Activated CD4-positive, alpha-beta T cell treated with anti-CD3 and anti-CD28 coated beads for 48 hours (primary cell): ENCODE results near the gene SLC19A1.
"Not testable (repeated sequence)": the region's sequence is repeated elsewhere in the genome, so short reads cannot be mapped to it uniquely, and the experiment has no call there.

Source experiments
- DNase-seq: peaks from one replicate; pipeline ENCODE4 v3.0.0-alpha.2; 2020

Gene SLC19A1

DNA sequence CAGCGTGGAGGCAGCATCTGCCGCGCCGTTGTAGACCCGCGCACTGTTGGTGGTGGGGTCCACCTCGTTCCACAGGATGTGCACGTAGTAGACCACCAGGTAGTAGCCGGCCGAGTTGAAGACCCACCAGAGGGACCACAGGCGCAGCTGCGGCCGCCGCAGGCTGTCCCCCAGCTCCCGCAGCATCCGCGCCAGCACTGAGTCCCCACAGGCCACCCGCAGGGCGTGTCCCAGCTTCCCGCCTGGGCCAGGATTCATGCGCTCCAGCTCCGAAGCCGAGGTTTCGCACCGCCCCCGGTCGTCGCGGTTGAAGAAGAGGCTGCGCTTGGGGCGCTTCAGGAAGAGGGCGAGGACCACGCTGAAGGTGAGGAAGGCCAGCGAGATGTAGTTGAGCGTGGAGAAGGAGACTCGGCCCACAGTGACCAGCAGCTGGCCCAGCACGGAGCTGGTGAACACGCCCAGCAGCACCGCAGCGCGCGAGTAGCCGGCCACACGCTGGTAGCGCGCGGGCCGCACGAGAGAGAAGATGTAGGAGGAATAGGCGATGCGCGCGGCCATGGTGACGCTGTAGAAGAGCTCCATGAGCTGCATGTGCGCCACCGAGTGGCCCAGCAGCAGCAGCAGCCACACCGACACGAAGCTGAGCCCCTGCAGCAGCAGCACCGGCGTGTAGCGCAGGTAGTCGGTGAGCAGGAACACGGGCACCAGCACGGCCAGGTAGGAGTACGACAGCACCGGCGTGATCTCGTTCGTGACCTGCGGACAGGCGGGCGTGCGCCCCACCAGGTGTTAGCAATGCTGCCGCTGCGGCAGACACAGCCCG is 10.6 kb downstream of the SLC19A1 start:
- DNase-seq: no peak

DNA sequence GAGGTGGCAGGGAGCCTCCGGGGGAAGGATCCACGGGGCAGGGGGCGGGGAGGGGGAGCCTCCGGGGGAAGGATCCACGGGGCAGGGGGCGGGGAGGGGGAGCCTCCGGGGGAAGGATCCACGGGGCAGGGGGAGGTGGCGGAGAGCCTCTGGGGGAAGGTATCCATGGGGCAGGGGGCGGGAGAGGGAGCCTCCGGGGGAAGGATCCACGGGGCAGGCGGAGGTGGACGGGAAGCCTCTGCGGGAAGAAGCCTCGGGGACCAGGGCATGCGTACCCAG is 11.2 kb downstream of the SLC19A1 start:
- DNase-seq: not testable (repeated sequence)

- no peak for DNase-seq
Observed at GRCh38 chr21:45530423-45531113, 11.7 kb downstream of the SLC19A1 start.

DNA sequence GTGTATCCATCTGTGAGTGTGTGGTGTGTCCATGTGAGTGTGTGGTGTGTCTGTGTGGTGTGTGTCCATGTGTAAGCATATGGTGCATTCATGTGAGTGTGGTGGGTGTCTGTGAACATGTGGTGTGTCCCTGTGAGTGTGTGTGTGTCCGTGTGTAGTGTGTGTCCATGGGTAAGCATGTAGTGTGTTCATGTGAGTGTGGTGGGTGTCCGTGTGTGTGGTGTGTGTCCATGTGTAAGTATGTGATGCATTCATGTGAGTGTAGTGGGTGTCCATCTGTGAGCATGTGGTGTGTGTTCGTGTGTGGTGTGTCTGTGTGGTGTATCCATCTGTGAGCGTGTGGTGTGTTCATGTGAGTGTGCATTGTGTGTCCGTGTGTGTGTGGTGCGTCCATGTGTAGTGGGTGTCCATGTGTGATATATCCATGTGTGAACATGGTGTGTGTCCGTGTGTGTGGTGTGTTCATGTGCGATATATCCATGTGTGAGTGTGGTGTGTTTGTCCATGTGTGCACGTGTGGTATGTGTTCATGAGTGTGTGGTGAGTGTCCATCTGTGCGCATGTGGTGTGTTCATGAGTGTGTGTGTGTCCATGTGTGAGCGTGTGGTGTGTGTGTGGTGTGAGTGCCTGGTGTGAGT is 12.3 kb downstream of the SLC19A1 start:
- no peak for DNase-seq

DNA sequence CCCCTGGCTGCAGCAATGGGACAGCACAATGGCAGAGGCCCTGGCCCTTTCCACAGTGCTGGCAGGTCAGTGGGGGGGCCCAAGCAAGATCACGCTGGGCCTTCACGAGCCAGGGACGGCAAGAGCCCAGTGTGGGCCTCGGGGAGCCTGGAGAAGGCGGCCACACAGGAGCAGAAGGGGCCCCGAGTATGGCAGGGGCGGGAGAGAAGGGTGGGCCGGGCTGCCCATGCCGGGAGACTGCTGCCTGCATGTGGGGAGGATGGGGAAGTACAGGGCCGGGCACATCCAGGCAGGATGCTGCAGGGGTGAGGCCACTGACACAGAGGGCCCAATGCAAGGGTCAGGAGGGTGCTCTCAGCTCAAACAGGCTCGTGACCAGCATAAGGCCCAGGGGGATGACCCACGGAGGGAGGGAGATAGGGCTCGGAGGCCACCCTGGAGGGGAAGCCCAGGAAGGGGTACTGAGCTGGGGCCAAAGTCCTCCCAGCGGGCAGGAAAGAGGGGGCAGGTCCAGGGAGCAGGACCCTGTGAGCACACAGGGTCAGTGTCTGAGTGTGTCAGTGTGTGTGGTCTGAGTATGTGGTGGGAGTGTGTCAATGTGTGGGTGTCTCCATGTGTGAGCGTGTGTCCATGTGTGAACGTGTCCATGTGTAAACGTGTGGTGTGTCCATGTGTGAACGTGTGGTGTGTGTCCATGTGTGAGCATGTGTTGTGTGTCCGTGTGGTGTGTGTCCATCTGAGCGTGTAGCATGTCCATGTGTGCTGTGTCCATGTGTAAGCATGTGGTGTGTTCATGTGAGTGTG is 13.1 kb downstream of the SLC19A1 start:
- no peak for DNase-seq

DNA sequence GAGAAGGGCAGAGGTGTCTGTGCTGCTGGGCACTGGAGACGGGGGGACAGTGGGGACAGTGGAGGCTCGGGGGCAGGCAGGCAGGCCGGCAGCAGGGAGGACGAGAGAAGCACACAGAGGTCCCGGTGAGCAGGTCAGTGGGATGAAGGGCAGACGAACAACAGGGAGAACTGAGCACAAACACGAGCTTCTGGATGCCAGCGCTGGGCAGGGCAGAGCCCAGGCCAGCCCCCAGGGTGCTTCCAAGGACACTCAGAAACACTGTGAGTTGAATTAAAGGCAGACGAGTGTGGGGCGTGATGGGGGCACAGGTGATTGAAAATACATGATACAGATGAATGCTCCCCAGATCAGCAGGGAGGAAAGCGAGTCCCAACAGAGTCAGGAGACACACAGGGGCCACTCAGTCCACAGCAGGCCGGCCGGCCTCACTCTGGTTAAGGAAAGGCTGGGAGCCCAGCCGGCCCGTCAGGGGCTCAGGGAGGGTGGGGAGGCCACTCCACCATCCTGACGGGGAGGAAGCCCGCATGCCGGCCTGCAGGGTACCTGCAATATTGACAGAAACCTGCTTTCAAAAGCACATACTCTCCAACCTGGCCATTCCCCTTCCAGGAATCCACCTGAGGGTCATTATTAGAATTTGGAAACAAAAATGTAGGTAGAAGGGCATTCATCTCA is 14.1 kb downstream of the SLC19A1 start:
- DNase-seq: no peak

DNA sequence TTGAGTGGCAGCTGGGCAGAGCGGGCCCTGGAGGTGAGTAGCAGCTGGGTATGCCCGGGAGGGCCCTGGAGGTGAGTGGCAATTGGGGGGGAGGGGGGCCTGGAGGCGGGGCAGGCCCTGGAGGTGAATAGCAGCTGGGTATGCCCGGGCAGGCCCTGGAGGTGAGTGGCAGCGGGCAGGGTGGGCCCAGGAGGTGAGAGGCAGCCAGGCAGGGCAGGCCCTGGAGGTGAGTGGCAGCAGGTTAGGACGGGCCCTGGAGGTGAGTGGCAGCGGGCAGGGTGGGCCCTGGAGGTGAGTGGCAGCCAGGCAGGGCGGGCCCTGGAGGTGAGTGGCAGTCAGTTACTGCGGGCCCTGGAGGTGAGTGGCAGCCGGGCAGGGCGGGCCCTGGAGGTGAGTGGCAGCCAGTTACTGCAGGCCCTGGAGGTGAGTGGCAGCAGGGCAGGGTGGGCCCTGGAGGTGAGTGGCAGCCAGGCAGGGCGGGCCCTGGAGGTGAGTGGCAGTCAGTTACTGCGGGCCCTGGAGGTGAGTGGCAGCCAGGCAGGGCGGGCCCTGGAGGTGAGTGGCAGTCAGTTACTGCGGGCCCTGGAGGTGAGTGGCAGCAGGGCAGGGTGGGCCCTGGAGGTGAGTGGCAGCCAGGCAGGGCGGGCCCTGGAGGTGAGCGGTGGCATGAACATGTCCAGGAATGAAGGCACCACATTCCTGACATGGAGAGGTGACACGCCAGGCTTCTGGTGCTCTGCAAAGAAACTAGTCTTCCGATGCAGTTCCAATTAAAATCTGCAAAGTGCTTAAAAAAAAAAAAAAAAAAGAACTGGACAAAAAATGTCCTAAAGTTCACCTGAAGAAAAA is 14.9 kb downstream of the SLC19A1 start:
- not testable (repeated sequence) for DNase-seq

GRCh38 chr21:45525910-45526306 is 16.3 kb downstream of the SLC19A1 start:
- no peak for DNase-seq

DNA sequence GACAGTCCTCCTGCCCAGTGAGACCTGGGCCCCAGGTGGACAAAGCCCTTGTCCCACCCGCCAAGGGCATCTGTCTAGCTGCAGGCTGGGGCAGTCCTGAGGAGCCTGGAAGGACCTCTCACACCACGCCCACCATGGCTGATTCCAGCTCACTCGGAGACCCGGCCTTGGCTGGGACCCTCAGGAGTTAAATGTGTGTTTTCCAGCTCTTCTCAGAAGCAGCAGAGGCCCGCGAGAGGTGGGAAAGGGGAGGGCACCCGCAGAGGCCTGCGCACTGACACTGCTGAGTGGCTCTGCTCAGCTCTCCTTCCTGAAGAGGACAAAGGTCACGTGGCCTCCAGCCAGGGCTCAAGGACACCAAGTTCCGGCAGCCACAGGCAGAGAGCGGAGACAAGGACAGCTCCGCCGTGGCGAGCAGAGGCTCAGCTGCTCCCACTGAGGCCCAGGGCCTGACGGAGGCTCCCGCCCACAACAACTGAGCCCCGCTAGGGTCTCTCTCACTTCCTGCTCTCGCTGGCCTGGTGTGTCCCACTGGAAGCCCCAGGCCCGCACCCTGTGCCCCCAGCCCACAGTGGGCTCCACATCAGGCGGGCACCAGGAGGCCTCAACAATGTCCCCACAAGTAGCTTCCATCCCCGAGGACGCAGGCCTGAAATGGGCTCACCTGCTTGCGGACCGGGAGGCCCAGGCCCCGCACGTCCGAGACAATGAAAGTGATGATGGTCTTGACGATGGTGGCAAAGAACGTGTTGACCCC is 16.9 kb downstream of the SLC19A1 start:
- no peak for DNase-seq

- no peak for DNase-seq
Observed at GRCh38 chr21:45524756-45525152, 17.5 kb downstream of the SLC19A1 start.

DNA sequence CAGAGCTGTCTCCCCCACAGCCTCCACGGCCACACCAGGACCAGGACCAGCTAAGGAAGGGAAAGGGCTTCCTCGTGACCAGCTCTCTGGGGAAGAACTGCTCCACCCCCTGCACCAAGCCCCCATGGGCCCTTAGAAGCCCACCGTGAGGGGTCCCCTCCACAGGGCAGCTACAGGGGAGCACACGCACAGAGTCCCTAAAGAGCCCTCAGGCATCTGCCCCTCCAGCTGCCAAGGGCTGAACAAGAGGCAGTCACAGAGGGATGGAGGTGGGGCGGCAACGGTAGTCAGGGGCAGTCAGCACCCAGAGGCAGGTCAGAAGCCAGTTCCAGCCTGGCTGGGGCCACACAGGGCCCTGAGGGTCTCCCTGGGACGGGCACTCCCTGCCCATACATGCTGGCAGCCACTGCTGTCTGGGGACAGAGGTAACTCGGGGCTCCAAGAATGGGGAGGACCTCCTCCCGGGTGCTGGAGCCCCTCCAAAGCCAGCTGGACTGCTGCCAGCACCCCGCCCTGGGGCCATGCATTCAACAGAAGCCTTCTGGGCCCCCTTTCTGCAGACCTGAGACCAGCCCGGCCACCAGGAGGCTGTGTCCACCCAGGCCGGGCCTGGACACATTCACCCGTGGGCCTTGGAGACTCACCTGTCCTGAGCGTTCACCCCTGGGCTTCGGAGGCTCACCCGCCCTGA is 18.7 kb downstream of the SLC19A1 start:
- no peak for DNase-seq

GRCh38 chr21:45522986-45523385 is 19.3 kb downstream of the SLC19A1 start:
- DNase-seq: no peak

DNA sequence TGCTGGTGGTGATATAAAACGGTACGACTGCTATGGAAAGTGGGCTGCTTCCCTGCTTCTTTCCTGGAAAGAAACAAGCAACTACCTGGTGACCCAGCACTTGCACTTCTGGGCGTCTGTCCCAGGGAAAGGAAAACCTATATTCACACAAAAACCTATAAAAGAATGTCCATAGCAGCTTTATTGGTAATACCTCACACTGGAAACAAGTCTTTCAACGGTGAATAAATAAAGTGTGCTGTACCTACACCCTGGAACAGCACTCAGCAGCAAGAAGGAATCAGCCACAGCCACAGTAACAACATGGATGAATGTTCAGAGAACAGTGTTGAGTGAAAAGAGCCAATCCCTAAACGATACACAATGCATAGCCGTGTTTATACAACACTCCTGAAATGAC is 19.9 kb downstream of the SLC19A1 start:
- DNase-seq: no peak

GRCh38 chr21:45521241-45521640 is 21.0 kb downstream of the SLC19A1 start:
- DNase-seq: no peak

DNA sequence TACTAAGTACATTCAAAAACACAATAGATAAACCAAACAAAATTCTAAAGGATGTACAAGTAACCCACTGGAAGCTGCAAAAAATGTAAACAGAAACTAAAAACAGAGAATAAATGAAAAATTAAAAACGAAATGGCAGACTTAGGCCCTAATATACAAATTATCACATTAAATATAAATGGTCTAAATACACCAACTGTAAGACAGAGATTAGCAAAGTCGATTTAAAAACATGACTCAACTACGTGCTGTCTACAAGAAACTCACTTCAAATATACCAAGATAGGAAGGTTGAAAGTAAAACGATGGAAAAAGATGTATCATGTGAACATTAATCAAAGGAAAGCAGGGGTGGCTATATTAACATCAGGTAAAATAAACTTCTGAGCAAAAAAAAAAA is 23.1 kb downstream of the SLC19A1 start:
- DNase-seq: no peak

DNA sequence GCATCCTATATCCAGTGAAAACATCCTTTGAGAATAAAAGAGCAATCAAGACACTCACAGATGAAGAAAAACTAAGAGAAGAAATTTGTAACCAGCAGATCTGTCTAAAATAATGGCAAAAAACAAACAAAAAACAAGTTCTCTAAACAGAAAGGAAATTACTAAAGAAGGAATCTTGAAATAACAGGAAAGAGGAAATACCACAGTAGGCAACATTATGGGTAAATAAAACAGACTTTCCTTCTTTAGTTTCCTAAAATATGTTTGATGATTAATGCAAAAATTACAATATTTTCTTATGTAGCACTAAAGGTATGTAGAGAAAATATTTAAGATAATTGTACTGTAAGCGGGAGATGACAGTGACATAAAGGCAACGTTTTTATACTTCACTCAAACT is 23.5 kb downstream of the SLC19A1 start:
- no peak for DNase-seq

DNA sequence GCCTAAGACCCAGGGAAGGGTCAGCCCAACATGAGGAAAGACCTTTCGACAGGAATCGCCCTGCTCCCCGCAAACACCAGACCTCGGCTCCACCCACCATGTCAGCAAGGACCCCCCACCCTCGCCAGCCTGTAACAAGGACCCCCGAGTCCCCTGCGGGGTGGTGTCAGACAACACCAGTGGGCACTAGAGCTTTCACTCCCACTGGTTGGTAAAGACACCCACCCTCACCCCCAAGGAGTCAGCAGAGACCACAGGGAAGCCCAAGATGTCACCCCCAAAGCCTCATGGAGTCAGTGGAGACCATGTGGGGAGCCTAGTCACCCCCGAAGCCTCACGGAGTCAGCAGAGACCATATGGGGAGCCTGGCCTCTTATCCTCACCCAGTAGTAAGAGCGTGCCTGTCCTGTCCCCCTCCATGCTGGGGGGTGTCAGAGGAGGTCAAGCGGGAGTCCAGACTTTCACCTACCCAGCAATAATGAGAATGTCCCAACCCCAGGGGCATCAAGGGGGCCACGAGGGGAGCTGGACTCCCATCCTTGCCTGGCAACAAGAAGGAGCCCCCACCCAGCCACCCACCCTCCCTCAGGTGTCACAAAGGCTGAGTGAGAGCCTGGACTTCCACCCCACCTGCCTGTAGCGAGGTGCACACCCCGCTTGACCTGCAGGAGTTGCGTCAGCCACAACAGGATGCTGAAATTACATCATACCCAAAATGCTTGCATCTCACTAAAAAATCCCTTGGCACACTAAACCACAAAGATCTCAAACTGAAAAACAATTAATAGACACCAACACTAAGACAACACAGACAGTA is 24.8 kb downstream of the SLC19A1 start:
- DNase-seq: no peak

GRCh38 chr21:45516671-45517151 is 25.5 kb downstream of the SLC19A1 start:
- DNase-seq: no peak

DNA sequence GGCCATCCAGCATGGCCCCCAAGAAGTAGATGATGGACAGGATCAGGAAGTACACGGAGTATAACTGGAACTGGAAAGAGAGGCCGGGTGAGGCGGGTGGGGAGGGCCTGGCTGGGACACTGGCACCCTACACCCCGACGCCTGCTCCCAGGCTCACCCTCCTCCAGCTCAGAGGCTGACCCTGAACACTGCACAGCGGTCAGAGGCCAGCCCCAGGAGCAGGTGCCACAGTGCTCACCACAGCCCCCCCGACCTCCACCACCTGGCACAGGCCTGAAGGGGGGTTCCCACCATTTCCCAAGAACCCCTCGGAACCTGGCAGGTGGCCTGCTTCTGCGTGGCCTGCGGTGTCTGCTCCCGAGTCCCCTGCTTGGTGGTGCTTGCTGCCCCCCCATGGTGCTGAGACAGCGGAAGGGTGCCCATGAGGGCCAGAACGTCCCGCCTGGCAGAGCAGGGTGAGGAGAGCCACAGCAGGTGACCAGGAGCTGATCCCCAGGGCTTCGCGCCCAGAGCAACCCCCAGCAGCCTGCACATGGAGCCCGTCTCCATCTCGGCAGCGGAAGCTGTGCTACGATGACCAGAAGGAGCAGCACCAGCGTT is 26.1 kb downstream of the SLC19A1 start:
- DNase-seq: no peak
